Measurements from ENCODE around the gene CLEC4M. TPM values are rescaled to one million over a fixed set of nuclear protein-coding genes. Genes with fewer than 3 reads are reported as not detected.

The CLEC4M gene
- total and polyA plus RNA-seq, 2 of the 8 experiments (the other 6 are each of a cell fraction or from before 2014, with no cell fraction given): not detected

DNA sequence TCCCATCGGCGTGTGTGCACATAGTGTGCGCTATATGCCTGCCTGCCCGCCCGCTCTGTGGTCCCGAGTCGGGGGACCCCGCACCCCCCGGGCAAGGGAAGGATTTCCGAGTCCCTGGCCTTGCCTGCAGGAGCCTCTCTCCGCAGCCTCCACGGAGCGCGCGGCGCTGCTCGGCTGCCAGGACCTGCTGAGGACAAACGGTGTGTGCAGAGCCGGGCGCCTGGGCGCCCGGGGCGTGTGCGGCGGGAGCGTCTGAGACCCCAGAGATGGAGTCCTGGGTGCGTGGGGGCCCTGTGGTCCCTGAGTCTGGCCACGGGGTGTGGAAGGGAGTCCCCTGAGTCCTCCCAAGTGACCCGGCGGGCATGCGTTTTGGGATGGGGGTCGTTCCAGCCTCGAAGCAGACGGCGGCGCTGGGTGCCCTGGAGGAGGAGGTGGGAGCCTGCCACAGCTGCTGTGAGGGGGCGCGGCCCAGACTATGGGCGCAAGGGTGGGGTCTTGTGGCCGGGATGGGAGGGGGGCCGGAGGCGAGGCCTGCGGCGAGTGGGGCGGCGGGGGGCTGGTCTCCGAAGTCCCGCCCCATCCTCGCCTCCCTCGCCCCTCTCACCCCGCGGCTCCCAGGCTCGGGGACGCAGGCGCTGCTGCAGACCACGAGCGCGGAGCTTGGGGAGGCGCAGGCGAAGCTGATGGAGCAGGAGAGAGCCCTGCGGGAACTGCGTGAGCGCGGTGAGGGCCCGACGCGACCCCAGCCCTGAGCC is 25.3 kb downstream of the CLEC4M start:
- Histone ChIP-seq H3K9ac (replicated peaks in 1 of 4; ENCODE audit: extremely low read depth in 1 of 4, low read depth in 3 of 4, low read length in 3 of 4) (no peak overlapping the region), H3K23ac (ENCODE audit: insufficient read length) (no peak overlapping the region)

More for the DNA sequence above, 25.3 kb downstream of the CLEC4M start:
- Histone ChIP-seq H2AK5ac (ENCODE audit: low read depth, low read length) (no peak overlapping the region), H2BK5ac (ENCODE audit: low read depth, low read length) (no peak overlapping the region), H3K9me3 (ENCODE audit: insufficient read depth in 2 of 2, low read depth in 1 of 2, low read length in 1 of 2) (no peaks in the 10 kb centered on the region), H2BK20ac (ENCODE audit: low read length) (no peak overlapping the region), H3K4ac (replicated peaks; ENCODE audit: insufficient read length, low read depth, low read length) (no peak overlapping the region), H2BK15ac (ENCODE audit: low read length) (peak overlapping the region; percentile 88; the same call in 1 of the 2 replicates), H3K23me2 (ENCODE audit: low read depth, low read length) (peaks cover 15% of the 10 kb centered on the region), H3K4me1 (replicated peaks in 1 of 4; ENCODE audit: control insufficient read depth in 3 of 4, insufficient read depth in 4 of 4, low read length in 3 of 4) (peaks cover 0 to 19% (median 12%) of the 10 kb centered on the region in 4 experiments; a peak in 6 of 7 replicates), H3K14ac (ENCODE audit: insufficient read length) (no peak overlapping the region), H3K36me3 (ENCODE audit: control insufficient read depth in 2 of 4, insufficient read depth in 4 of 4, low read length in 3 of 4) (no peaks in the 10 kb centered on the region), H3K4me2 (ENCODE audit: insufficient read depth in 1 of 2, low read depth in 2 of 2, low read length in 2 of 2) (peak overlapping the region; percentile 87 to 99), H3K79me1 (ENCODE audit: low read depth, low read length) (no peaks in the 10 kb centered on the region), H3K27me3 (replicated peaks in 1 of 4; ENCODE audit: control insufficient read depth in 3 of 4, extremely low read depth in 1 of 4, insufficient read depth in 3 of 4, low read length in 3 of 4) (peaks cover 13 to 35% (median 29%) of the 10 kb centered on the region in 4 experiments), H2BK120ac (replicated peaks; ENCODE audit: low read depth, low read length) (no peak overlapping the region), H3K79me2 (ENCODE audit: control insufficient read depth in 1 of 2, insufficient read depth in 2 of 2, low read length in 2 of 2) (no peaks in the 10 kb centered on the region), H4K91ac (replicated peaks; ENCODE audit: insufficient read length, low read length) (no peak overlapping the region), H3K4me3 (ENCODE audit: extremely low read depth in 1 of 4, insufficient read depth in 2 of 4, low read depth in 3 of 4, low read length in 4 of 4) (peak overlapping the region; percentile 23 to 62 (median 44)), H4K8ac (ENCODE audit: extremely low read depth, insufficient read depth, low read length) (no peak overlapping the region), H2AFZ (ENCODE audit: low read length) (no peak overlapping the region), H3K56ac (replicated peaks; ENCODE audit: insufficient read length, low read depth, low read length) (no peak overlapping the region), H4K20me1 (replicated peaks in 1 of 2; ENCODE audit: control insufficient read depth in 1 of 2, insufficient read depth in 2 of 2, low read length in 2 of 2) (peaks cover 0 to 2% of the 10 kb centered on the region in 2 experiments), H4K5ac (ENCODE audit: insufficient read length, low read depth, low read length) (no peak overlapping the region), H3K27ac (ENCODE audit: low read depth, low read length) (no peak overlapping the region), H2BK12ac (ENCODE audit: low read depth, low read length) (peak overlapping the region; percentile 77; the same call in 1 of the 2 replicates), H3K18ac (ENCODE audit: extremely low read depth, low read length) (no peak overlapping the region; the same call in 1 of the 2 replicates)
- FAIRE-seq (no peak), DNase-seq (ENCODE audit: low read depth in 1 of 2, low spot score in 2 of 2) (peak in 1 of 2 experiments; percentile 69)
- ChIA-PET POLR2A (ENCODE audit: partially characterized antibody) (interaction anchor here (0.5 to 4.0 kb wide), 4 partner anchors 12 to 472 kb away, joined by 3 to 13 read pairs (median 4); no protein-coding TSS in a partner anchor), CTCF (ENCODE audit: partially characterized antibody) (interaction anchor here (0.6 to 1.4 kb wide), 4 partner anchors 12 to 90 kb away, joined by 3 to 5 read pairs (median 4); no protein-coding TSS in a partner anchor)
- TF ChIP-seq SUZ12 (IDR thresholded peaks at IDR 0.05; ENCODE audit: low read length): peak; percentile 72
- TF ChIP-seq CHD1 (IDR thresholded peaks at IDR 0.05; ENCODE audit: low read depth, low read length): no peak
- peak; percentile 76 for TF ChIP-seq EZH2 (IDR thresholded peaks at IDR 0.05; ENCODE audit: low read depth, low read length, severe bottlenecking)
- peak; percentile 21 for TF ChIP-seq KDM4A (IDR thresholded peaks at IDR 0.05; ENCODE audit: low read depth, low read length, severe bottlenecking)
- WGBS, 2 experiments (ENCODE audit: extremely low coverage in 1 of 2, insufficient coverage in 1 of 2, insufficient read length in 1 of 2, insufficient replicate concordance in 2 of 2, low coverage in 1 of 2, low lambda C conversion rate in 2 of 2, missing lambda C conversion rate in 1 of 2): 14% methylated on average over 24 of the region's 67 CpGs; no CpG with 5 or more reads in 1 of the 2 experiments

All from H1 (cell line).